ENCODE results near the gene WDFY4.
A peak's percentile ranks its signal among the peaks of the same experiment; 100 is the strongest.

Gene WDFY4

DNA sequence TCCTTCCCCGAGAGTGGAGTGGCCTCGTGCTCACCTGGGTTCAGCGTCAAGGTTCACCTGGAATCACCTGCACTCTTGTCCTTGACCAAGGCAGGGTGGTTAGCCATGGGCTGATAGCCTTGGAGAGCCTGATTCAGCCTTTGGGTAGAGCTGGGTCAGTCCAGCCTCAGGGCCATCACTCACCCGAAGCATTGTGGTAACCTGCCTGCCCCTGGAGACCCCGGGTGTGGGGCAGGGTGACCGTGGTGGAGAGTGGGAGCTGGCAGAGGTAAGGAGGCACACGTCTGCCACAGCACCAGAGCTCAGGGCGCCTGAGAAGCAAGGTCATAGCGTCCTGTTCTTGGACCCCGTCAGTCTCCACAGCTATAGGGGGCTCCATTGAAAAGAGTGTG, 27.8 kb upstream of the WDFY4 start:
- no peak for DNase-seq

DNA sequence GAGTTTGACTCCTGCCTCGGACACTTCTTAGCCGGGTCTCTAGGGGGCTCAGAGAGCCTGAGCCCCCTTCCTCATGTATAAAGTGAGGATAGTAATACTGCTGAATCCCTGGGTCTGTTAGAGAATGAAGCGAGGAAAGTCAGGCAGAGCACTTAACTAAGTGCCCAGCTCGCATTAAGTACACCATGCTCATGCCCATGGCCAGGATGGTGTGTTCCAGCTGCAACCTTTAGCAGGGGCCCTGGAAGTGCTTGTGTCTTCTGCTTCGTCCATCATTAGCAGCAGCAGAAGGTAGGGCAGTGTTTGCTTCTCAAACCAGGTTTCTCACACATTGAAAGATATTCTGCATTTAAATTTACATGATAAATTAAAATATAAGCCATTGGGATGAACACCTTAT, 27.3 kb upstream of the WDFY4 start:
- DNase-seq = no peak

DNA sequence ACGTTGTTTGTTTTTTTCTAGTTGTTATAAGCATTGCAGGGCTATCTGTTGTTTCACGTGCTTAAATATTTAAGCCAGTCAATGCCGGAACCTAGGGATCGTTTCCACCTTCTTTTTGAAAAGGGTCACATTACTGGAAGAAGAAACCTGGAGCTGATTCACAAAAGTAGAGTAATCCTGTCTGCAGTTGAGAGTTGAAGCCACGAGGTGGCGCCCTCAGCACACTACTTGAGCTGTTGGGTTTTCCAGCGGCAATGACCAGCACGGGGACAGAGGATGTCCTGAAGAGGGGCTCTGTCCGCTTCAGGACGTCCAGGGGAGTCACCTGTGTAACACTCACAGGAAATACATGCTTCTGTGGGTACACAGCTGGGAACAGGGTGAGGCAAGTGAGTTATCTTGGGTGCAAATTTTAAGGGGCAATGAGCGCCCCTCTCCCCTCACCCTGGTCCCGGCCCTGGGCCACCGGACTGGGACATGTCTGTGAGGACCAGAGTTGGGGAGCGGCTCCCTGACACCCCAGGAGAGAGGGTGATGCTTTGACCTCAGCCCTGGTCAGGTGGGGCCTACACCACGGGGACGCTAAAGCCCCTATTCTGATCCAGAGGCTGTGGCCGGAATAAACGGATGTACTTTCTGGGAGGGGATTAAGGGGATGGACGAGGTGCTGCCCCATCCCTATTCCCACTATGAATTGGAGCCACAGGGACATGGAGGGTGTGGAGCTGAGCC, 26.3 kb upstream of the WDFY4 start:
- DNase-seq = peak; percentile 75

DNA sequence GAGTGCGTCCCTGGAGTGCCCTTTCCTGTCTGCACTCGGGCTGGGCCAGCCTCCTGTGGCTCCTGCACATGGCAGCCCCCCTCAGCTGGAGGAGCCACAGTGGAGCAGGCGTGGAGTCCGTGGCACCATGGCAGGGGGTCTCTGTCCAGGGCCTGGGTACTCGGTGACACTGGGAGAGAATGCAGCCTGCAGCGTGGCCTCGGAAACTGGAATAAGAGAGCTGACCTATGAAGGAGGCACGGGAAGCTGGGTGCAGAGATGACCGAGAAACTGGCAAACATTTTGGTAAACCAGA, 25.8 kb upstream of the WDFY4 start:
- DNase-seq = no peak

DNA sequence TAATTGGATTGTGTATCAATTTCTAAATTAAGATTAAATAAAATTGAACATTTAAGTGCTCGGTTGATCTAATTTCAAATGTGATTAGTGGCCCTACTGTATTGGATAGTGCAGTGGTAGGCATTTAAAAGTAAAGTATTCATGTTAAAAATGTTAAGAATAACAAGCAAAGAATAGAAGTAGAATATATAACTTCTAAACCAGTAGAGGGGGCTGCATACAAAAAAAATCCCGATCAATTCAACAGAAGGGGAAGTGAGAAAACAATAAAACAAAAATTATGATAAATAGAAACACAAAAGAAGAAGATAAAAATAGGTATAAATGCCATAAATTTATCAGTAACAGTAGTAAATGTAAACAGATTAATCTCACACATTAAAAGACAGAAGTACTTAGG, 24.9 kb upstream of the WDFY4 start:
- DNase-seq = no peak

DNA sequence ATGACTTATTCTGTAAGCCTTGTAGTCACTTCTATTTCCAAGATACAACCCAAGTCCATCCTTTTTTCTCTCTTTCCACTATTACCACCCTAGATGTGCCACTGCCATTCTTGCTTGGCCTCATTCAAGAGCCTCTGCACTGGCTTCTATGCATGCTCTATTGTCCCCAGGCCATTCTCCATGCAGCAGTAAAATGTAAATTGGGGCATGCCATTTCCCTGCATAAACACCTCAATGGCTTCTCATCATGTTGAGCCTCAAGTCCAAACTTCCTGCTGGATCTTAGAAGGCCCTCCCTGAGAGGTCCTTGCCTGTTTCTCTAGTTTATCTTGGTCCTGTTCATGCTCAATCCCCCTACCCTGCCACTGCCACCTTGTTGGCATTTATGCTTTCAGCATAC, 23.2 kb upstream of the WDFY4 start:
- no peak for DNase-seq

DNA sequence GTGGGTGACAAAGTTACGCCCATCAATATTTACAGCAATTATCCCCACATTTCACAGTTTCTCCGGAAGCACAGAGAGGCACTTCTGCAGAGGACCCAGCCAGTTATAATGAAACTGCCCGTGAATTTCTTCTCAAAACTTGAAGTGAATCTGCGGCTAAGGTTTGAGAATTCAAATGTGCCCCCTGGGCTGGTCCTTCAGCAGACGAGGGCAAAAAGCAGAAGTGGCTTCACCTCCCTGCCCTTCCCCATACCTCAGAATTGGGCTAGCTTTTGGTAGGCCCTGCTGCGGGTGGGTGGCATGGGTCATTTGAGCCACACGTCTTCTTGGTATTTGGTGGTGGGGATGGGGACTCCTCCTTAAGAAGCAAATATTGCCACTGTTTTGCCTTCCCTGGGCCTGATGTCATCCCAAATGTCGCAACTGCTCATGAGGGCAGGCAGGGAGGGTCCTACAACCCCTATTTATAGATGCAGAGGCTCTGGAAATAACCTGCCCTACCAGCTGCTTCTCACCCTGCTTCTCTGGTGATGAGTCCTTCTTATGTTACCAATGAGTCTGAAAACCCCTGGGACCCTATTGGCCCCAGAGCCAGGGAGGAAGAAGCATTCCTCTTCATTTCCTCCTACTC, 16.6 kb upstream of the WDFY4 start:
- DNase-seq = no peak

DNA sequence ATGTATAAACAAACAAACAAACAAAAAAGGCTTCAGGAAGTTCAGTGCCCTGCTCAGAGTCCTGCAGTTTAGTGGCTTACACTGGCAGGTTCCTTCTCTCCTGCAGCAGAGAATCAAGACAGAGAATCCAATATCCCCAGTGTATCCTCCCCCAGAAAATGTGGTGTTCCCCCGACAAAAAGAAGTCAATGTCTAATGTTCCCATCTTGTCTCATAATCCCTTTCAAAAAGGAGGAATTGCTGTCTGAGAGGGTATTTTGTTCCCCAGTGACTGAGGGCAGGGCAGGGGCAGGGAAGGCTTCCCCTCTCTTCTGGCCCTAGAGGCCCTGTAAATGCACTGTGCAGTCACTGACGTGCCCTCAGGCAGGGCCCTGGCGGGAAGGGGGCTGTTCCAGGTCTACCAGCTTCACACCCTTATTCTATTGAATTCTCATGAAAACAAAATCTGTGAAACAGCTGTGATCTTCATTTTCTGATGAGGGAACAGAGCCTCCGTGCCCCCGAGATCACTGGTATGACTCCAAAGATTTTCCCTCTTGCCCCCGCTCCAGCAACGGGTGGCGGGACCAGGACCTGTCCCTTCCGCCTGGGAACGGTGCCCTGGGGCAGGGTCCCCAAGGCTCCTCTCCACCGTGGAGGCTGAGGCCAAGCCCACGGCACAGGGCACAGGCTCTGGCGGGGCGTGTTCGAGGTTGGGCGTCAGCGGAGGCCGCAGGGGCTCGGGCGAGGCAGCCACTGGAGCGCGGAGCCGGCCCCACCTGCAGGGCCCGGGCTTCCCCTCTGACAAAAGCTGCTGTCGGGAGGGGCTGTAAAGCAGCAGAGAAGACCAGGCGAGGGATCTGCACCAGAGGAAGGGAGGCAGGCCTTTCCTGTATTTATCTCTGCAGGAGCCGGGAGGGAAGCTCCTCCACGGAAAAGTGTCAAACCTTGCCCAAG, 13.4 kb upstream of the WDFY4 start:
- peak; percentile 35 for DNase-seq

DNA sequence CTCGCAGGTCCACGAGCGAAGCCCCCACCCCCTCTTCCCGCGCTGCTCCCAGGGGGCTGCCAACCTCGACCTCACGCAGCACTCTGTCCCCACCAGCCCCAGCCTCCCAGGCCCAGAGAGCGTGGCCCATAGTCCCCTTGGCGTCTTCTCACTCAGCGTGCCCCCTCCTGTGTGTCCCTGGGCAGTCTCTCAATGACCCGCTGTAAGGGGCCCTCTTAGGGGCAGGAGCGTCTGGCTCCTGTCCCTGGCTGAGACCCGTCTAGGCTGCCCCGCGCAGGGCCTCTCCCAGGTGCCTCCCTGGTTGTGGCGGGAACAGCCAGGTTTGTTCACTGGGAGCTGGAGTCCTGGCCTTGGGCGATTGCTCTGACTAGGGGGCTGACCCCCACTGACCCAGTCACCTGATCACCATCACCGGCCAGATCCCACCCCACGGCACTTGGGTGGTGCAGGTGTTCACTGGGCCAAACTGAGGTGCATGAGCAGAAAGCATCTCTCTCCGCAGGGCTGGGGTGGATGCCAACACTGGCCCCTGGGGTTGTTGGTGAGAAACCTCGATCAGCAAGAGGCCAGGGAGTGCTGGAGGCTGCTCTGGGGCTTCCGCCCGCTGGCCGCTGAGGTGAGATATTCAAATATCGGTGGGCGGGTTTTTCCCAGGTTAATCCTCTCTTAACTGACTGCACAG, 12.6 kb upstream of the WDFY4 start:
- DNase-seq = no peak

DNA sequence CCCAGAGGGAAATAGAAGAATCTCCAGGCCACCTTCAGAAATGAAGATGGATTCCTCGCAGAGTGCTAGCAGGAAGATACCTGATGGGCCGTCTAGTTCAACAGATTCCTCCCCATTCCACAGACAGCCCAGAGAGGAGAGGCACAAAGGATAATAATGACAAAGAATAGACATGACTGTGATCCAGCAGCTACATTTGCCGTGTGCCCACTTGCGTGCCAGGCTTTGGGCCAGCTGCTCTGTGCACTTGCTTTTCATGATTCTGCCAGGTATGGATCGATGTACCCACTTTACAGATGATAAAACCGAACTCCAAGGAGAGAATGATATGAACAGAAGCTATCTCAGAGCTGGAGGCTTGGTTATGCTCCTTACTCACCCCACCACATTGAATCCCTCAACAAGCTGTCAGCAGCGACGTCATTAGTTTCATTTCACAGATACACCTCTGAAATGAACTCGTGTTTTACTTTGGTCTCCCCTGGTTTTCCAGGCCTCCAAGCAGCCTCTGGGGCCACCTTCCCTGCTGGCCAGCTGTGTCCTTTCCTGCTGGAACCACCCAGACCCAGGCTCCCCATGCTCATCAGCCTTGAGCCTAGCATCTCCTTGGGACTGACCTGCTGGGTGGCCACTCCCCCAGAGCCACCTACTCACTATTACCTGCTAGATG, 11.9 kb upstream of the WDFY4 start:
- DNase-seq = no peak

DNA sequence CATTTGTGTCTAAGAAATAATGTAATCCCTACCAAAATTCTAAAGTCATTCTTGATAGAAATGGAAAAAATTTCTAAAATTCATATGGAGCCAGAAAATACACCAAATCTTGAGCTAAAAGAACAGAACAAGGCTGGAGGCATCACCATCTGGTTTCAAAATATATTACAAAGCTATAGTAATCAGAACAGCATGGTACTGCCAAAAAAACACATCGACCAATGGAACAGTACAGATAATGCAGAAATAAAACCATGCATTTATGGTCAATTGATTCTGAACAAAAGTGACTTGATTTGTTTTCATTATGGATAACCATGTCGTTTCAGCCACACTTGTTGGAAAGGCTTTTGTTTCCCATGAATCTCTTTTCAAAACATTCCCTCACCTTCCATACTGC, 7.0 kb upstream of the WDFY4 start:
- DNase-seq = no peak

DNA sequence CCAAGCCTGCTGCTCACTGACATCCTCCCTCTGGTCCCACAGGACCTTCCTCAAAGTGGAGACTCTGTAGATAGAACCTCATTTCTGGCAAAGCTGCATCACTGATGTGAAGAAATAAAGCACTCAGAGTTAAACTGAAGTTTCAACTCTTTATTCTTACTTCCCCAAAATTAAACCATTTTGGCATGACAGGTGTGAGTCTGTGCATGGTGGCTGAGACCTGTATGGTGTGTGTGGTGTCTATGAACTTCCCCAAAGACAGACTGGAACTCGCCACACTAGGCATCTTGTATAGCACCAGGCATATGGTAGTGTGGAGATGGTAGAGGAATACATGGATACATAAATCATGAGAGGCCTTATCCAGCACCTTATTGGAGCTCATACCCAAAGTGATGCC, 6.6 kb upstream of the WDFY4 start:
- no peak for DNase-seq

DNA sequence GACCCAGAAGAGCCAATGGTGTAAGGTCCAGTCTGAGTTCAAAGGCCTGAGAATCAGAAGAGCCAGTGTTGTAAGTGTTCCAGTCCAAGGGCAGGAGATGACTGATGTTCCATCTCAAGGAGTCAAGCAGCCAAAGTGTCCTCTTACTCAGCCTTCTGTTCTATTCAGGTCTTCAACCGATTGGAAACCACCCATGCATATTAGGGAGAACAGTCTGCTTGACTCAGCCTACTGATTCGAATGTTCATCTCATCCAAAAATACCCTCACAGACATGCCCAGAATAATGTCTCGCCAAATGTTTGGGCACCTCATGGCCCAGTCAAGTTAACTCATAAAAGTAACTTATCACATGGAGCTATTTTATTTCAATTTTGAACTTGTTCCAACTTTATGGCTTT, 2.9 kb upstream of the WDFY4 start:
- no peak for DNase-seq

DNA sequence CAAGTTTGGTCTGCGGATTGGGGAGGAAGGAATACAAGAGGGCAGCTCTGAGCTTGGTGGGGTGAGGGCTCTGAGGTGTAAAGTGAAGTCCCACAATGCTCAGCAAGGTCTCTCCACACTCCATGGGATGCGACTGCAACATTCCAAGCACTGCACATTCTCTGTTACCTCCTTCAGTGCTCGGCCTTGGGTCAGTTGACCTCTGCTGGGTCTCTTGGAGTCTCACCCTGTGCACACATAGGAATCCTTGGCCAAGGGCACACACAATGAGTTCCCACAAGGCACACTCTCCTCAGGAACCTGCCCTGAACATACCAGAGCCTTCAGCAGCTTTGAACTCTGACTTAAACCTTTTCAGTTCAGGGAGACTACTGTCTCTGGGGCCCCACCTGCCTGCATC, 2.4 kb upstream of the WDFY4 start:
- DNase-seq = no peak

DNA sequence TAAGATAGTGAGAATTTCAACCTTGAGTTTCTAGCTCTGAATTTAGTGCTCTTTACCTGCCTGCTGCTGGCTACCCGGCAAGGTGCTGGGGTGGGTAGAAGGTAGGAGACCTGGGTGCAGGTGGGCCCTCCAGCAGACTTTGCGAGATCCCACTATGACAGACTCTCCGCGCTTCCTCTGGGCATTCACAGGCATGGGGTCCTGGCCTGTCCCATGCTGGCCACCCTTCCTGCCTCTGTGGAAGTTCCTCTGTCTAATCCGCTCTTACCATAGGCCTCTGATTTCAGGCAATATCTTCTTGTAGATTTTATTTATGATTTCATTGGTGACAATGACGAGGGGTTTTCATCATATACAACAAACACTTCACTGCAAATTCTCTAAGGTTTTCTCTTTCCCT, 1.2 kb upstream of the WDFY4 start:
- no peak for DNase-seq

DNA sequence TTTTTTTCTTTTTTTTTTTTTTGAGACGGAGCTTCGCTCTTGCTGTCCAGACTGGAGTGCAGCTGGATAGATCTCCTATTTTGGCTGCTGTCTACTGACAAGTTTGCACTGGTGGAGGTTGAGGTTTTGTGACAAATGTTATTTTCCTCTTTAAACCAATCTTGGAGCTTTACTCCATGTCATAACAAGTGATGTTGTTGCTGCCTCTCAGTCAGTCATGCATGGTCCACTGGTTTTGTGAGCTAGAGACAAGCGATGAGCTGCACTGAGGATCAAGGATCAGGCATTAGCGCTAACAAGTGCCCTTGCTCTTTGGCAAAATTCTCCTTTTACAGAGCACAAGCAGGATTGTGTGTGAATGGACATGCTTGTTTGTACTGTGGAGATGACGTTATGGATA, 805 bp upstream of the WDFY4 start:
- no peak for DNase-seq

DNA sequence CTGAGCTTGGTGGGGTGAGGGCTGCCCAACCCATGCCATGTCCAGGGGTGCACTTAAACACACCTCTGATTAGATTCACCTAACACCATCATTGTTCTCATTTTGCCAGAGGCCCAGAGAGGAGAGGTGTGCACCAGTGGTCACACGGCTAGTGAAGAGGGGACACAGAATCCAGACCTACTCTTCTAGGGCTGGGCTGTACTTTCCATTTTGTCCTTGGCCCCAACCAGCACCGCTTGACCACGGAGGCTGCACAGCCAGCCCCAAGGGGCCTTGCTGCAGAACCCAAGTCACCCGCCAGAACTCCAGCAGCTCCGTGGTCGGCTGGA, 246 bp upstream of the WDFY4 start:
- no peak for DNase-seq

DNA sequence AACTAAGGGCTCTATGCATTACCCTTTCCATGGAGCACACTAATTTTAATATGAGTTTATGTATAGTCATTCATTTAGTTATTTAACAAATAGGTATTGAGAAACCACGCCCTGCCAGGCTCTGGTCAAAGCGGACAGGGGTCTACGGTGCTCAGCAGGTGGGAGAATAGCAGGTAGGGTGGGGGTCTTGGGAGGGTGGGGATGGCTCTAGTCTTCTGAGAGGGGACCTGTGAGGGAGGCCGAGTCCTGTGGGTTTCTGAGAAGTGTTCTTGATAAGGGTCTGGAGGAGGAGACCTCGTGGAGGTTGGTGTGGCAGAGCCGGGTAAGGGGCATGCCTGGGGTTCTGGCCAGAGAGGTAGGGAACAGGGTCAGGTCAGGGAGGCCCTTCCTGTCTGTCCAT, 1.1 kb downstream of the WDFY4 start:
- no peak for DNase-seq

DNA sequence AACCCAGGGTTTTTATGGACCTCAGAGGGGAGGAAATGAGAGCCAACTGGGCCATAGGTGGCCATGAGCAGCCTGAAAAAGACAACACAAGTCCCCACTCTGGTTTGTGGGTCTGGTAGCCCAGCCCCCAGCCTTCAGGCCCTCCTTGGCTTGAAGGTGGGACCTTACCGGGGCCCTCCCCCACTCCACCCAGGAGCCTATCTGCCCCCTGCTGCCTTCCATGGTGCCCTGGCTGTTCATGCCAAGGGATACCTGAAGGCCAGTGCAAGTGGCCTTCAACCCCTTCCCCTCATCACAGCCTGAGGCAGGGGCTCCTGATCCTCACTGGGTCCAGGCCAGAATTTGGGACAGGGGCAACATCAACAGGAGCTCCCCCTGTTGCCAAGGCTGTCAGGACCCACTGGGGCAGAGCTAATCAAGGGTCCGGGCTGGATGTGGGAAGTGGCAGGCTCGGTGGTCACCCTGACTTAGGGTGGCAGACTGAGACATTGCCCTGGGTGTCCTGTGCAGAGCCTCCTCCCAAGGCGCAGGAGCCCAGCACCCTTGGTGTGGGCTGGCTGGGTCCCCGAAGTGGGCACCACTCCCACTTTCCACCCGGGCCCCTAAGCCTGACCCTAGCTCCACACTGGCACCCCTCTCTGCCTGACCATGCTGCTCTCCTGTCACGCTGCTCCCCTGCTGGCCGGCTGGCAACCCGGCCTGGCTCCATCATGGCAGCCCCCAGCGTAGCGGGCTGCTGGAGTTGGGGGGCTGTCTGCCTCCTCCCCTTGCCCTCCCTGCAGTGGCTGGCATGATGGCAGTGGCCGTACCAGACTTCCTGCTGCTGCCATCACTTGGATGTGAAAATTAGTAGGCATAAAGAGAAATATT, 6.4 kb downstream of the WDFY4 start:
- DNase-seq = no peak

DNA sequence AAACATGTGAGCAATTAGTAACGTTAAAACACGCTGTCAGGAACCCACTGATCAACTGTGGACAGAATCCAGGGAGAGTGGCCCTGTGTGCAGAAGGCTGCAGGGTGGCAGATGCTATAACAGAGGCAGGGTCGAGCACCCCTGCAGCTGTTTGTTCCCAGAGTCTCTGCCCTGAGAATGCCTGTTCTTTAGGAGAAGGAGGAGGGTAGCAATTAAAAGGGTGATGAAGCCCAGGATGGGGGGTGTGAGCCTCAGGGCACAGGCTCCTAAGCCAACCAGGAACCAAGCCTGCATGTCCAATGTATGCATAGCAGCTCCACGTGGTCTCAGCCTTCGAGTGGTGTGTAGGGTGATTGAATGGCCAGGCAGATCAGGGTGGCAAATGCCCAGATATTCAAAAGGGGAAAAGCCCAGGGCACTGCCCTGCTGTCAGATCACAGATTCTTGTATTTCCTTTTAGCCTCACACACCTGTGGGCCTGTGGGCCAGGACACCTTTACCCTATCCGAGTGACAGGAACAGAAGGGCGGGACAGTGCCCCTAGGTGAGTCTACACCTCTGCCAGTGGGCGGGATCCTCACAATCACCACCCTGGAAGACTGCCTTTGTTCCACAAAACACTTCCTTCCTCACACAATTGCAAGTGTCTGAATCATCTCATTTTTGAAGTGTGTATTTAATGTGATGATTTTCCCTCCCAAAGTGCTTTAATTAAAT, 7.3 kb downstream of the WDFY4 start:
- DNase-seq = no peak

DNA sequence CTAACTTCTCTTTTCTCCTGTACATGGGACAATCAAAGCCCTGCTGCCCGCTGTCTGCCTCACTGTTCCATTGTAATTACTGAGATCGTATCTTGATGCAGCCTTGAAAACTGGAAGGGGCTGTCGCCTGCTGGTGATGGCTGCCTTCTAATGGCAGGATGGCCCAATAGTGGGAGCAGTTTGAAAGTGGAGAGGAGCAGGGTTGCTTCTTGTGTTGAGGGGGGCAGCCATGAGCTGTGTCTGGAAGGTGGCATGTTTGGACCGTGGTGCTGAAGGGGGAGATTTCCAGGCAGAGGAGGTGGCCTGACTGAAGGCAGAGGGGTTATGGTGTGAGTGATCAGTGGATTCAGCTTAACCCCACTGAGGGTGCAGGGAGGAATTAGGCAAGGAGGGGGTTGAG, 8.1 kb downstream of the WDFY4 start:
- no peak for DNase-seq

Data from right hindlimb (tissue), 1 donor.